Upper lobe of left lung (tissue), 4 donors: ENCODE results near the gene LRP8.

Source experiments
- CTCF ChIP-seq, 6 experiments: fragments of 450-650 bp in 4 of 6; fragments of 200-600 bp in 2 of 6; sonication (generic) in 2 of 6; IDR thresholded peaks; one replicate each; pipeline ENCODE4 v1.5.1; 2016 to 2019; ENCODE audit warnings: antibody characterized with exemption in 6 of 6
- EP300 ChIP-seq, 4 donors: sonication (generic); formaldehyde crosslinking; IDR thresholded peaks; one replicate each; pipeline ENCODE4 v1.5.1; 2017; ENCODE audit warnings: antibody characterized with exemption in 4 of 4, control low read depth in 2 of 4
- POLR2A ChIP-seq, 4 donors: fragments of 450-650 bp; IDR thresholded peaks; one replicate each; pipeline ENCODE4 v1.5.1; 2016 to 2017; ENCODE audit warnings: antibody characterized with exemption in 4 of 4, mild to moderate bottlenecking in 2 of 4
- POLR2AphosphoS5 ChIP-seq, 2 donors: sonication (generic); formaldehyde crosslinking; IDR thresholded peaks; one replicate each; pipeline ENCODE4 v1.5.1; 2017; ENCODE audit warnings: antibody characterized with exemption in 2 of 2

- TF ChIP-seq EP300 (IDR thresholded peaks at IDR 0.05) (no peak), CTCF (IDR thresholded peaks at IDR 0.05) (no peak), POLR2A (IDR thresholded peaks at IDR 0.05) (no peak), POLR2AphosphoS5 (IDR thresholded peaks at IDR 0.05) (no peak)
Observed at GRCh38 chr1:53371851-53372250, 44.0 kb upstream of the LRP8 start.
